Measurements from ENCODE around the gene RABAC1. TPM values are rescaled to one million over a fixed set of nuclear protein-coding genes. Genes with fewer than 3 reads are reported as not detected.

The RABAC1 gene
- total and polyA plus RNA-seq, 2 donors (not counting 3 experiments of a cell fraction or from before 2014, with no cell fraction given): 178 to 591 TPM

- H3K36me3 ChIP-seq (ENCODE audit: control insufficient read depth in 2 of 2, extremely low read depth in 1 of 2, insufficient read depth in 2 of 2, low read length in 2 of 2): no peaks in the 10 kb centered on the region
- DNase-seq (ENCODE audit: low read depth, low spot score): no peak
- no peak overlapping the region for H3K9ac ChIP-seq (replicated peaks; ENCODE audit: extremely low read depth, insufficient read depth, low read length)
- H2AFZ ChIP-seq (ENCODE audit: low read depth, low read length): no peak overlapping the region
- no peak overlapping the region for H3K4me2 ChIP-seq (ENCODE audit: insufficient read depth, low read length)
- CTCF ChIA-PET: no interaction called here
- H3K27me3 ChIP-seq (ENCODE audit: control insufficient read depth in 2 of 2, insufficient read depth in 2 of 2, low read length in 2 of 2): peaks cover 58 to 60% of the 10 kb centered on the region in 2 experiments
- no TSS peak for BruUV-seq (replicated peaks)
- H3K9me1 ChIP-seq (replicated peaks; ENCODE audit: control insufficient read depth, extremely low read depth, insufficient read depth, low read length): no peaks in the 10 kb centered on the region
- H3K79me2 ChIP-seq (ENCODE audit: control insufficient read depth, insufficient read depth, low read length): no peaks in the 10 kb centered on the region
- no peak for FAIRE-seq
- H3K4me1 ChIP-seq (ENCODE audit: control insufficient read depth, extremely low read depth, insufficient read depth, low read length): no peaks in the 10 kb centered on the region
- TF ChIP-seq FOS (IDR thresholded peaks at IDR 0.05; ENCODE audit: borderline replicate concordance, insufficient read depth, low read length) (no peak), JUN (IDR thresholded peaks at IDR 0.05; ENCODE audit: borderline replicate concordance, insufficient read depth, insufficient read length, low read depth) (no peak), POLR2AphosphoS5 (IDR thresholded peaks at IDR 0.05; ENCODE audit: insufficient read depth, low read depth, low read length) (no peak)
- TF ChIP-seq, protein P1, sequence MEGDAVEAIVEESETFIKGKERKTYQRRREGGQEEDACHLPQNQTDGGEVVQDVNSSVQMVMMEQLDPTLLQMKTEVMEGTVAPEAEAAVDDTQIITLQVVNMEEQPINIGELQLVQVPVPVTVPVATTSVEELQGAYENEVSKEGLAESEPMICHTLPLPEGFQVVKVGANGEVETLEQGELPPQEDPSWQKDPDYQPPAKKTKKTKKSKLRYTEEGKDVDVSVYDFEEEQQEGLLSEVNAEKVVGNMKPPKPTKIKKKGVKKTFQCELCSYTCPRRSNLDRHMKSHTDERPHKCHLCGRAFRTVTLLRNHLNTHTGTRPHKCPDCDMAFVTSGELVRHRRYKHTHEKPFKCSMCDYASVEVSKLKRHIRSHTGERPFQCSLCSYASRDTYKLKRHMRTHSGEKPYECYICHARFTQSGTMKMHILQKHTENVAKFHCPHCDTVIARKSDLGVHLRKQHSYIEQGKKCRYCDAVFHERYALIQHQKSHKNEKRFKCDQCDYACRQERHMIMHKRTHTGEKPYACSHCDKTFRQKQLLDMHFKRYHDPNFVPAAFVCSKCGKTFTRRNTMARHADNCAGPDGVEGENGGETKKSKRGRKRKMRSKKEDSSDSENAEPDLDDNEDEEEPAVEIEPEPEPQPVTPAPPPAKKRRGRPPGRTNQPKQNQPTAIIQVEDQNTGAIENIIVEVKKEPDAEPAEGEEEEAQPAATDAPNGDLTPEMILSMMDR (IDR thresholded peaks at IDR 0.05; ENCODE audit: extremely low read depth in 1 of 2, insufficient read depth in 1 of 2, low read depth in 1 of 2, low read length in 2 of 2): no peak
- no peak overlapping the region for H3K4me3 ChIP-seq (replicated peaks in 1 of 3; ENCODE audit: insufficient read depth in 1 of 3, low read depth in 1 of 3, low read length in 3 of 3)
- POLR2A ChIA-PET: no interaction called here
- H4K20me1 ChIP-seq (replicated peaks; ENCODE audit: control insufficient read depth, extremely low read depth, insufficient read depth, low read length): no peaks in the 10 kb centered on the region
- intact Hi-C loops (cut with micrococcal nuclease): no loop called here
- dilution Hi-C loops (cut with MboI; ENCODE audit: extremely low pct_ligation_motif_present, low sequenced_read_pairs): no loop called here
- no peak overlapping the region for H3K27ac ChIP-seq (ENCODE audit: insufficient read depth, low read depth, low read length)
- H3K9me3 ChIP-seq (replicated peaks; ENCODE audit: control insufficient read depth, insufficient read depth, low read length): no peaks in the 10 kb centered on the region
Observed at GRCh38 chr19:41924151-41925145, 34.7 kb downstream of the RABAC1 start.

Measured in endothelial cell of umbilical vein (primary cell).